Prostate gland (tissue), 2 donors: ENCODE measurements around the gene WWOX.

Source experiments
- POLR2A ChIP-seq: fragments of 450-650 bp; IDR thresholded peaks from one replicate; pipeline ENCODE4 v1.6.1; 2016; ENCODE audit warnings: antibody characterized with exemption, mild to moderate bottlenecking
- POLR2AphosphoS5 ChIP-seq: sonication (generic); formaldehyde crosslinking; IDR thresholded peaks from one replicate; pipeline ENCODE4 v1.6.1; 2017; ENCODE audit warnings: antibody characterized with exemption
- TF ChIP-seq, protein P1 (sequence below), 4 experiments: fragments of 200-600 bp in 2 of 4; fragments of 450-650 bp in 2 of 4; sonication (generic) in 2 of 4; IDR thresholded peaks; 1 replicate in 3 of 4; 2 replicates in 1 of 4; pipeline ENCODE4 v1.5.1; 2016 to 2019; ENCODE audit warnings: antibody characterized with exemption in 4 of 4, mild to moderate bottlenecking in 2 of 4, moderate library complexity in 2 of 4

GRCh38 chr16:79018650-79019429, 919.4 kb downstream of the WWOX start:
- TF ChIP-seq, protein P1, sequence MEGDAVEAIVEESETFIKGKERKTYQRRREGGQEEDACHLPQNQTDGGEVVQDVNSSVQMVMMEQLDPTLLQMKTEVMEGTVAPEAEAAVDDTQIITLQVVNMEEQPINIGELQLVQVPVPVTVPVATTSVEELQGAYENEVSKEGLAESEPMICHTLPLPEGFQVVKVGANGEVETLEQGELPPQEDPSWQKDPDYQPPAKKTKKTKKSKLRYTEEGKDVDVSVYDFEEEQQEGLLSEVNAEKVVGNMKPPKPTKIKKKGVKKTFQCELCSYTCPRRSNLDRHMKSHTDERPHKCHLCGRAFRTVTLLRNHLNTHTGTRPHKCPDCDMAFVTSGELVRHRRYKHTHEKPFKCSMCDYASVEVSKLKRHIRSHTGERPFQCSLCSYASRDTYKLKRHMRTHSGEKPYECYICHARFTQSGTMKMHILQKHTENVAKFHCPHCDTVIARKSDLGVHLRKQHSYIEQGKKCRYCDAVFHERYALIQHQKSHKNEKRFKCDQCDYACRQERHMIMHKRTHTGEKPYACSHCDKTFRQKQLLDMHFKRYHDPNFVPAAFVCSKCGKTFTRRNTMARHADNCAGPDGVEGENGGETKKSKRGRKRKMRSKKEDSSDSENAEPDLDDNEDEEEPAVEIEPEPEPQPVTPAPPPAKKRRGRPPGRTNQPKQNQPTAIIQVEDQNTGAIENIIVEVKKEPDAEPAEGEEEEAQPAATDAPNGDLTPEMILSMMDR (IDR thresholded peaks at IDR 0.05): no peak
- TF ChIP-seq POLR2A (no peak), POLR2AphosphoS5 (no peak)
